Jurkat, Clone E6-1 (cell line): ENCODE results near the gene OPCML.

Experiments
- DNase-seq: peaks from one replicate; pipeline ENCODE4 v3.0.0-alpha.2; 2011; ENCODE audit warnings: low read depth, low spot score
- H3K4me3 ChIP-seq: 2 replicates; pipeline ENCODE4 v1.5.1; 2011; ENCODE audit warnings: mild to moderate bottlenecking, low read length, control low read depth, moderate library complexity

Gene OPCML

DNA sequence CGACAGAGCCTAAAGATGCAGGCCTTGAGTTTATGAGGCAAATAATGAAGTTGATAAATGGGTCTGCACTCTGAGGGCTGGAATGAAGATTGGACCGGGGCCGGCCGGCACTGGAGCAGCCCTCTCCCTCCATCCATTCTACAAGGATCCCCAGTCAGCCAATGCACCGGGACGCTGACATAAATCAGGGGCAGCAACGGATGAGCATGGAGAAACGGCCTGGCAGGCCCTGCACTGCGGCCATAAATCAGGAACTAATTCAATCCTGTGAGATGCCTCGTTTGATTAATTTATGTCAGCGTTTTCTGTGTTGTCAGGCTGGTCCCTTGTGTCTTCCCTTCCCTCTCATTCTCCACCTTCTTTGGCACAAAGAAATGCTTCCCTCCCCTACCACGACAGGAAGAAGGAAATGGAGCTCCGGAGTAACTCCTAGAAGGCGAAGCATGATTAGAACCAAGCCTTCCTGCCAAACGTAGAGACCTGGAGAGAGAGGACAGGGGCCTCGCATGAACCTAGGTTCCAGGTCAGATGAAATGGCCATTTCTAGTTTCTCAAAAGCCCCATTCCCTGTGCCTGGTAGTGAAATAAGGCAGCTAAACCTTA, 358.4 kb downstream of the OPCML start:
- no peak for DNase-seq
- no peak overlapping the region for H3K4me3 ChIP-seq

DNA sequence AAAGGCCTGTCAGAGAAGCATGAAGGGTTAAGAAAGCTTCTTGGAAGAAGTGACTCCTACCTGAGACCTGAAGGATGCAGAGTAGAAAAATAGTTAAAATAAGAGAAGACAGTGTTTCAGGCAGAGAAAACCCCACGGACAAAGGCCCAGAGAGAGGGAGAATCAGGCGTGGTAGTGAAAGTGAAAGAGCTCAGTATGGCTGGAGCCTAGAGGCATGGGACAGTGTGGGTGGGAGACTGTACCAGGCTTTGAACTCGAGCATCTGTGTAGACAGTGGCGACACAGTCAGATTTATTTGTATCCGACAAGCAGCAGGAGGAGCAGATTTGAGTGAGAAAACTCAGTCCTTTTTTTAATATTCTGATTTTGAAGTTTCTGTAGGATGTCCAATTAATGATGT, 360.0 kb downstream of the OPCML start:
- no peak for DNase-seq
- H3K4me3 ChIP-seq = no peak overlapping the region

- no peak for DNase-seq
- no peak overlapping the region for H3K4me3 ChIP-seq
Observed at GRCh38 chr11:133171374-133171773, 360.9 kb downstream of the OPCML start.

DNA sequence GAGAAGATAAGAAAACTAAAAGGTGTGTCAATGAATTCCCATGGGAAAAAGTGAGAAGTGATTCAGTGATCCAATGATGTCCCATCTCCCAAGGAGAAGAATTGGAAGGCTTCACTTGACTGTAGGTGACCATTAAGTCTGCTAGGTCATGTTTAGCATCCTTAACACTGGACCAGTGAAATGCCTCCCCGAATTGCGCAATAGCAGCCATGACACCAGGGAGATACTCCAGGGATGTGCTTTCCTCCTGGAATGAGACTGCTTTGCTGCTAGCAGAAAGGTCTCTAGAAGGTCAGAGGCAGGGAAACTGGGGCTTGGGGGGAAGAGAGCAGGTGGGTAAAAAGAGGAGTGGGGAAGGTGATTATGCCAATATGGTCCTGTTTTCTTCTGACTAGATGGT, 364.3 kb downstream of the OPCML start:
- H3K4me3 ChIP-seq = no peak overlapping the region
- DNase-seq = no peak

DNA sequence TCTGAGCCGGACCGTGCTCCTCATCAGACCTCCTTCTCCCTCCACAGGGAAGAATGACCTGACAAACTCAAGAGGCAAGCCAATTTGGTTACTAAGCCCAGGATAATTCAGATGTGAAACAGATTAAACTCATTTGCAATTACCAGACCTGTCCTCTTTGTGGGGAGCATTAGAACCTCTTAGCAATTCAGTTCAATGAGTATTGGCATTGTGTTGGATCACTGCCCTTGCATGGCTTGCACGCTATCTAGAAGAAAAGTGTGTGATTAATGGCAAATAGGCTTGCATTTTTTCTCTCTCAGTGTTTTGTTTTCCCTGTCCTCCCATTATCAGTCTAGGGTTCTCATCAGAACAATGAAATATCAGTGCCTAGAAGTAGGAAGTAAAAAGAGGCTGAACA, 365.6 kb downstream of the OPCML start:
- no peak for DNase-seq
- no peak overlapping the region for H3K4me3 ChIP-seq

- DNase-seq = no peak
- no peak overlapping the region for H3K4me3 ChIP-seq
Observed at GRCh38 chr11:133164986-133165385, 367.3 kb downstream of the OPCML start.

DNA sequence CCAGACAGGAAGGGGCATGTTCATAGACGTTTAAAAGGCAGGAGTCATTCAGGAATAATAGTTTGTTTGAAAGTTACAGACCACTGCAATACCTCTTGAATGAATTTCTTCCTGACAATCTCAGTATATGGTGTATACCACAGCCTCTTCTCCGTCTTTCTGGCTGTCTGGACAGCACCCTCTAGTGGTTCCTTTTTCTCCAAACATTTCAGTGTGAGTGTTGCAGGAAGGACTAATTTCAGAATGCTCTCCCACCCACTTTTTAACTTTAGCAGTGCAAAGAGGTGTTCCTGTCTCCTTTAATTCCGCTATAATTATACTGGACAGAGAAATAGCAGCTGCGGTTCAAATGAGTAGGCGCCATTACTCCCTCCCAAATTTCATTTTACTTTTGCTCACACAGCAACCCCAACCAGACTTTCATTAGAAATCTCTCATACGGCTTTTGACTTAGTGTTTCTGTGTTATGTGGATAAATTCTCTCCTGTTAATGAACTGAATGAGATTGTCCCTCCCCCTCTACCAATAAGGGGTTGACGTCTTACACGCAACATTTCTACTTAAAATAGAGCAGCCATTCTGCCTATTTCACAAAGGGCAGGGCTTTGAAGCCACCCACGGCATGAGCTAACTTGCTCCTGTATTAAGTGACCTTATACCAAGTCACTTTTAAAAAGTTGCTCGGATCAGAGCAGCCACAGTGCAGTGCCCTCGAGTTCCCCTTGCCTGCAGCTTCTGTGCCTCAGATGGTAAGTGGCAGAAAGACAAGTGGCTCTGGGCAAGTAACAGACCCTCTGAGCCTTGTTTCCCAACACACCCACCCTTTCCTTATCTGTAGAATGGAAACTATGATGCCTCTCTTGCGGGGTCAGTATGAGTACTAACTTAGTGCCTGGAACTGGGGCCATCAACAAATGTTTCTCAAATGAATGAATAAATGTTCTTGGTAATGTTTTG, 368.6 kb downstream of the OPCML start:
- peak; percentile 50 for DNase-seq

GRCh38 chr11:133162227-133162626, 370.1 kb downstream of the OPCML start:
- no peak for DNase-seq

More for the DNA sequence above, 368.6 kb downstream of the OPCML start:
- H3K4me3 ChIP-seq = no peak overlapping the region

DNA sequence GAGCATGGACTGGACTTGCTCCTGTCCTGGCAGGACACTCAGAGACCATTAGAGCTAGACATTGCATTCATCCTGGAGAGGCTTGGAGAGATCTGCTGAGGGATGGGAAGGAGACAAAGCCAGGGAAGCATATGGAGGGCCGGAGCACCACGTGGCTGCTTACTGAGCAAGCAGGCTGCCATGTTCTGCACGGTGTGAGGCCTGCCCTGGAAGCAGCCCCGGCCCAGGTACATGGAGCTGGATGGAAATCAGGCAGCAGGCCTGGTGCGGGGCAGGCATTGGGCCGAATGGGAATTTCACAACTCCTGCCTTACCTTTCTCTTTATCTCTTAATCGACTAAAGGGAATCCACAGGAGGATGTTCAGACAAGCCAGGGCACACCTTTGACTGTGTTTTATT, 371.5 kb downstream of the OPCML start:
- H3K4me3 ChIP-seq = no peak overlapping the region
- no peak for DNase-seq

More at GRCh38 chr11:133162227-133162626, 370.1 kb downstream of the OPCML start:
- no peak overlapping the region for H3K4me3 ChIP-seq

DNA sequence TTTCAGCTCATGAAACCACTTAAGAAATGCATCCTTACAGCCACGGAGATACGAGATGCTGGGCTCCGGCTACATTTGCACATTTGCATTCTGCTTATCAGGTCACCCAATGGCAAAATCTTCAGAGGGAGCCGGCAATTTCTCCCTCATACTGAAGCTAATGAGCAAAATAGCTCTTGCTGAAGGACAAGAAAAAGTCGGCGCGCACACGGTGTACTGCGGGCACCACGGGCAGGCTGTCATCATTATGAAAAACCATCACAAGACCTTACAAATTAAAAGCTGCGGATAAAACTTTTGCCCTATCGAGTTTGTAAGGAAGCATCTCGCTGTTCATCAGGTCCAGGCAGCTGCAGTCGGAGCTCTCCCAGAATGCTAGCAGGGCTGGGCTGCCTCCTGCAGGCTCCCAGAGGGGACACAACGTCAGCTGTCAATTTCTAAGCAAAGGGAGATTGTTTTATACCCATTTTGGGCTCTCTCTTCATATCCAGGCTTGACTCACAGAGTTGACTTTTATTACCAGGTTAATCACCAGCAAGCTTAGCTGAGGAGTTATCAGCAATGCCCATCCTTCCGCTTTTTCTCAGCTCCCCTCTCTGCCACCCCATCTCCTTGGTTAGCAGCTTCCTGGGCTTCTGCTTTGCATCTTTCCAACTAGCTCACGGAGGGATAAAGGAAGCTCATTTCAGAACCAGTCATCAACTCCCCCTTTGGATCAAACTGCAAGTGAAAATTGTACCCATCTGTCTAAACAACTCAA, 375.1 kb downstream of the OPCML start:
- H3K4me3 ChIP-seq = no peak overlapping the region
- no peak for DNase-seq

GRCh38 chr11:133154781-133155180, 377.5 kb downstream of the OPCML start:
- H3K4me3 ChIP-seq = no peak overlapping the region
- DNase-seq = no peak

DNA sequence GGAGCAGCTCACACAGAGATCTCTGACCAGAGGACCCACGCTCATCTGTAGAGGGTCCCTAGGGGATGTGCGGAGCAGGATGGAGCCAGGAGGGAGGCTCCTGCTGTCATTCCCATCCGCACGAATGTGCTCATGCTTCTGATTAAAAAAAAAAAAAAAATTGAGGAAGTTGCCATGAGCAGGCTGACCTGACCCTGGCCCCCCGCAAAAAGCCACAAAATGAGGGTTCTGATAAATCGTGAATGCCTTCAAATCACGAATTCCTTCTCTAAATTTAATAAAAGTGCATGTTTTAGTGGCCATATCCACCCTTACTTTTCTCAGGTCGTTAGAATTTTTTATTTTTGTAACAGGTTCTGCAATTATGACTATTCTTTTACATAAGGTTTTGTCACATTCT, 378.2 kb downstream of the OPCML start:
- DNase-seq = no peak
- no peak overlapping the region for H3K4me3 ChIP-seq

- H3K4me3 ChIP-seq = no peak overlapping the region
- no peak for DNase-seq
Observed at GRCh38 chr11:133153031-133153430, 379.3 kb downstream of the OPCML start.

- H3K4me3 ChIP-seq = no peak overlapping the region
- no peak for DNase-seq
Observed at GRCh38 chr11:133149698-133150097, 382.6 kb downstream of the OPCML start.

- no peak overlapping the region for H3K4me3 ChIP-seq
- DNase-seq = no peak
Observed at GRCh38 chr11:133147625-133148024, 384.7 kb downstream of the OPCML start.

- DNase-seq = no peak
- H3K4me3 ChIP-seq = no peak overlapping the region
Observed at GRCh38 chr11:133146697-133147306, 385.5 kb downstream of the OPCML start.

DNA sequence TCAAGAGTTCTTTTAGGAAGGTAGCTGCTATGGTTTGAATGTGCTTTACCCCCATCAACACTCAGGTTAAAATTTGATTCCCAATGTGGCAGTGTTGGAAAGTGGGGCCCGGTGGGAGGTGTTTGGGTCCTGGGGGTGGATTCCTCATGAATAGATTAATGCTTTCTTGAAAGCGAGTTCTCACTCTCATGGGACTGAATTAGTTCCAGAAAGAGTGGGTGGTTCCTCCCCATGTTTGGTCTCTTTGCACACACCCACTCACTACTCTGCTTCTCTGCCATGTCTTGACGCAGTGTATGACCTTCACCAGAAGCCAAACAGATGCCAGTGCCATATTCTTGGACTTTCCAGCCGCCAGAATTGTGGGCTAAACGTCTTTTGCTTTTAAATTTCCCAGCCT, 394.4 kb downstream of the OPCML start:
- H3K4me3 ChIP-seq = no peak overlapping the region
- DNase-seq = no peak

GRCh38 chr11:133137270-133137669, 395.0 kb downstream of the OPCML start:
- H3K4me3 ChIP-seq = no peak overlapping the region
- DNase-seq = no peak

DNA sequence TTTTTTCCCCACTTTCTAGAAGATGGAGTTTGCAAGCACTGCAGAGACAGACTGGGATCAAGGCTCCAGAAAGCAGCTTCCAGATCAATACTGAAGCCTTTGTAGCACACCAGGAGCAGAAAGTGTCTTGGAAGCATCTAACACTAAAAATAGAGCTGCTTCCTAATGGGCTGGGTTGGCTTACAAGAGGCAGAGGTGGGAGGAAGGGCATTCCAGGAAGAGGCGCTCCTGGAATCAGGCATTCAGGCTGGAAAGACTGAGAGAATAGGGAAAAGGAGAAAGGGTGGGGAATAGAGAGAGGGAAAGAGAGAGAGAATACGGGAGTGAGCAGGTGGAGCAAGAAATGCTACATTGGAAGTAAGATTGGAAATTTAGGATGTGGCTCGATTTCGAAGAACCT, 395.9 kb downstream of the OPCML start:
- no peak overlapping the region for H3K4me3 ChIP-seq
- DNase-seq = no peak
